ENCODE measurements around the gene MTMR3.

- TF ChIP-seq GATA3 (IDR thresholded peaks at IDR 0.05; ENCODE audit: low read depth, low read length) (no peak), GATA2 (IDR thresholded peaks at IDR 0.05; ENCODE audit: low read depth, low read length) (no peak)
Observed at GRCh38 chr22:29997107-29997506, 114.1 kb downstream of the MTMR3 start.

Measured in SH-SY5Y (cell line).